CD4-positive, alpha-beta T cell (primary cell): ENCODE data around the gene BICDL1. TPM values are rescaled to one million over a fixed set of nuclear protein-coding genes. Genes with fewer than 3 reads are reported as not detected.

Experiments
- ATAC-seq: fragments of 200-7000 bp; cut with Tn5 transposase; one replicate; pipeline ENCODE4 v1.10.0; 2022; ENCODE audit warnings: mild to moderate bottlenecking; ENCODE audit not compliant: poor library complexity
- CTCF ChIA-PET: fragments of 350-600 bp; sonication (Branson Sonifier 250); formaldehyde crosslinking; loops from one replicate; lab custom pipeline; 2021; ENCODE audit warnings: antibody characterized with exemption, inconsistent platforms; lab: Charles Lee
- POLR2A ChIA-PET: fragments of 350-600 bp; sonication (Branson Sonifier 250); formaldehyde crosslinking; loops from one replicate; lab custom pipeline; 2021; ENCODE audit warnings: antibody characterized with exemption, inconsistent platforms; lab: Charles Lee
- DNase-seq, 14 experiments: peaks; one replicate each; pipeline ENCODE4 v3.0.0-alpha.2; 2013 to 2020; ENCODE audit warnings: mixed read lengths in 2 of 14
- H3K27ac ChIP-seq, 2 donors: one replicate each; pipeline versions ENCODE4 v1.5.1 to v1.7.0; 2013; ENCODE audit warnings: low read length in 2 of 2, low read depth in 1 of 2, mild to moderate bottlenecking in 1 of 2
- H3K27me3 ChIP-seq, 2 experiments: 1 replicate in 1 of 2; 2 replicates in 1 of 2; pipeline versions ENCODE4 v1.6.1 to v1.7.0; 2013; ENCODE audit warnings: low read length in 2 of 2, control low read depth in 1 of 2, mild to moderate bottlenecking in 1 of 2, moderate library complexity in 1 of 2; ENCODE audit not compliant: insufficient read depth in 2 of 2, control insufficient read depth in 1 of 2
- H3K36me3 ChIP-seq: one replicate; pipeline ENCODE4 v1.6.1; 2013; ENCODE audit warnings: low read length, control low read depth; ENCODE audit not compliant: insufficient read depth
- H3K4me1 ChIP-seq: one replicate; pipeline ENCODE4 v1.6.1; 2013; ENCODE audit warnings: low read length, control low read depth; ENCODE audit not compliant: insufficient read depth
- H3K4me3 ChIP-seq: one replicate; pipeline ENCODE4 v1.5.1; 2013; ENCODE audit warnings: mild to moderate bottlenecking, low read length, moderate library complexity
- H3K9me3 ChIP-seq, 2 experiments: 1 replicate in 1 of 2; 2 replicates in 1 of 2; pipeline versions ENCODE4 v1.6.1 to v1.7.0; 2013; ENCODE audit warnings: low read length in 2 of 2, mild to moderate bottlenecking in 2 of 2, control low read depth in 1 of 2, moderate library complexity in 1 of 2; ENCODE audit not compliant: control insufficient read depth in 1 of 2, insufficient read depth in 1 of 2
- H3K27ac Mint-ChIP-seq: one replicate; pipeline ENCODE4 v1.8.0; 2020; ENCODE audit warnings: mixed read lengths
- H3K27me3 Mint-ChIP-seq: one replicate; pipeline ENCODE4 v1.8.0; 2021; ENCODE audit warnings: mixed read lengths
- H3K36me3 Mint-ChIP-seq: one replicate; pipeline ENCODE4 v1.8.0; 2021; ENCODE audit warnings: low read depth, mixed read lengths
- H3K4me1 Mint-ChIP-seq: one replicate; pipeline ENCODE4 v1.8.0; 2021; ENCODE audit warnings: low read depth, mixed read lengths
- H3K4me3 Mint-ChIP-seq: one replicate; pipeline ENCODE4 v1.8.0; 2020; ENCODE audit warnings: mild to moderate bottlenecking, mixed read lengths
- H3K9me3 Mint-ChIP-seq: one replicate; pipeline ENCODE4 v1.8.0; 2020; ENCODE audit warnings: mixed read lengths
- intact Hi-C, 2 experiments: fragments of 100-400 bp; cut with DNase I in 1 of 2; cut with micrococcal nuclease in 1 of 2; formaldehyde crosslinking; loops; one replicate each; pipeline versions ENCODE4 v1.15.1 to v1.9.0; 2023 to 2025; cut with DNase I, micrococcal nuclease
- total RNA-seq, 174 experiments: library from RNA in 2 of 174; stranded (reverse) in 2 of 174; gene quantifications; one replicate each; pipeline ENCODE4 v1.2.3 and lab custom pipeline; 2021 to 2026
- TF ChIP-seq, protein P1 (sequence below): fragments of 200-600 bp; IDR thresholded peaks from one replicate; pipeline ENCODE4 v1.8.0; 2022; ENCODE audit warnings: antibody characterized with exemption, mild to moderate bottlenecking

Gene BICDL1
- total RNA-seq, 2 experiments from 2014 or later, result 143 to 146 TPM

DNA sequence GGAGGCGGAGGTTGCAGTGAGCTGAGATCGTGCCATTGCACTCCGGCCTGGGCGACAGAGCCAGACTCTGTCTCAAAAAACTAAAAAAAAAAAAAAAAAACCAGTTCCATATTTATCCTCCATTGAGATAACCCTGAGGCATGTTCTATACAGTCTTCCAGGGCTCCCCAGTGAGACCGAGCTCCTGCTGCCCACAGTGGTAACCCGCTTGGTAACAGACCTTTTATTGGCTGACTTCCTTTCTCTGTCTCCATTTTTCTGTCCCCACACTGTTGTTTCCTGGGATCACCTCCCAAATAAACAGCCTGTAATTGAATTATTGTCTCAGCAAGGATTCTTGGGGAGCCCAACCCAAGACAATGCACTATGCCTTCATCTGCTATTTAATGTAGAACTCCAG is 42.8 kb upstream of the BICDL1 start:
- Mint-ChIP-seq H3K9me3 (no peaks in the 10 kb centered on the region), H3K27ac (no peak overlapping the region), H3K4me1 (no peaks in the 10 kb centered on the region), H3K27me3 (no peaks in the 10 kb centered on the region), H3K36me3 (no peaks in the 10 kb centered on the region), H3K4me3 (no peak overlapping the region)
- Histone ChIP-seq H3K36me3 (no peaks in the 10 kb centered on the region), H3K4me1 (no peaks in the 10 kb centered on the region), H3K27me3 (no peaks in the 10 kb centered on the region), H3K4me3 (no peak overlapping the region), H3K27ac (no peak overlapping the region), H3K9me3 (no peaks in the 10 kb centered on the region)
- ChIA-PET CTCF (no interaction called here), POLR2A (no interaction called here)
- TF ChIP-seq, protein P1, sequence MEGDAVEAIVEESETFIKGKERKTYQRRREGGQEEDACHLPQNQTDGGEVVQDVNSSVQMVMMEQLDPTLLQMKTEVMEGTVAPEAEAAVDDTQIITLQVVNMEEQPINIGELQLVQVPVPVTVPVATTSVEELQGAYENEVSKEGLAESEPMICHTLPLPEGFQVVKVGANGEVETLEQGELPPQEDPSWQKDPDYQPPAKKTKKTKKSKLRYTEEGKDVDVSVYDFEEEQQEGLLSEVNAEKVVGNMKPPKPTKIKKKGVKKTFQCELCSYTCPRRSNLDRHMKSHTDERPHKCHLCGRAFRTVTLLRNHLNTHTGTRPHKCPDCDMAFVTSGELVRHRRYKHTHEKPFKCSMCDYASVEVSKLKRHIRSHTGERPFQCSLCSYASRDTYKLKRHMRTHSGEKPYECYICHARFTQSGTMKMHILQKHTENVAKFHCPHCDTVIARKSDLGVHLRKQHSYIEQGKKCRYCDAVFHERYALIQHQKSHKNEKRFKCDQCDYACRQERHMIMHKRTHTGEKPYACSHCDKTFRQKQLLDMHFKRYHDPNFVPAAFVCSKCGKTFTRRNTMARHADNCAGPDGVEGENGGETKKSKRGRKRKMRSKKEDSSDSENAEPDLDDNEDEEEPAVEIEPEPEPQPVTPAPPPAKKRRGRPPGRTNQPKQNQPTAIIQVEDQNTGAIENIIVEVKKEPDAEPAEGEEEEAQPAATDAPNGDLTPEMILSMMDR, result no peak
- no peak for ATAC-seq
- intact Hi-C loops, result no loop called here
- no peak for DNase-seq

DNA sequence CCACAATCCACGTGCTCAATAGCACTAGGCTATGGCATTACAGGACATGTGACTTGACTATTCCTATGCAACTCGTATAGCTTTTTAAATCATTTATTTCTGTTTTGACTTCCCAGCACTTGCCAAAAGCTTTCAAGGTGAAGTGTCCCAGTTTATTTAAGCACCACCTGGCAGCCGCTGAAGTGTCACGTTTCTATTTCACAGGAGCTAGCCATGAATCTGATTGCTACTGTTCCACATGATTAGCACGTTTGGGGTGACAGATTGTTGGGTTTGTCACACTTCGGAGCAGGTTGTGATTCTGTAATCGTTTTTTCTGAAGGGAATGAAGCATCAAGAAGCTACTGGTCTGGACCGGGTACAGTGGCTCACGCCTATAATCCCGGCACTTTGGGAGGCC is 39.9 kb upstream of the BICDL1 start:
- intact Hi-C loops, result no loop called here
- TF ChIP-seq, protein P1, result no peak
- Mint-ChIP-seq H3K4me3 (no peak overlapping the region), H3K36me3 (no peaks in the 10 kb centered on the region), H3K9me3 (no peaks in the 10 kb centered on the region), H3K27ac (no peak overlapping the region), H3K27me3 (no peaks in the 10 kb centered on the region), H3K4me1 (no peaks in the 10 kb centered on the region)
- Histone ChIP-seq H3K9me3 (no peaks in the 10 kb centered on the region), H3K27ac (no peak overlapping the region), H3K36me3 (no peaks in the 10 kb centered on the region), H3K4me1 (no peaks in the 10 kb centered on the region), H3K27me3 (no peaks in the 10 kb centered on the region), H3K4me3 (no peak overlapping the region)
- ATAC-seq (no peak), DNase-seq (no peak)
- ChIA-PET CTCF (interaction anchor here (0.8 to 1.0 kb wide), 2 partner anchors 14 to 138 kb away, joined by 3 read pairs; no protein-coding TSS in a partner anchor), POLR2A (no interaction called here)

DNA sequence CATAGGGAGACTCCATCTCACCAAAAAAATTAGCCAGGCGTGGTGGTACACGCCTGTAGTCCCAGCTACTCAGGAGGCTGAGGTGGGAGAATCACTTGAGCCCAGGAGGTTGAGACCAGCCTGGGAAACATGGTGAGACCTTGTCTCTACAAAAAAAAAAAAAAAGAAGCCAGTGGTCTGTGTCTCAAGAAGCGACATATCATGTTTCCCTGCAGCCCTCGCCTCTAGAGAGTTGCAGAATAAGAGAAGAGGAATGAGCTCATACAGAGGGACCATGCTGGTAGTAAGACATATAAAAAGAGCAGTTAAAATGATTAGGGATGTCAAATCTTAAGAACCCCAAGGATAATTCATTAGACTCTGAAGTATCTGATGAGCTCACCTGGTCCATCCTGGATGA is 39.4 kb upstream of the BICDL1 start:
- H3K27ac ChIP-seq, result no peak overlapping the region
- TF ChIP-seq, protein P1, result no peak
- H3K27ac Mint-ChIP-seq, result no peak overlapping the region
- ATAC-seq (no peak), DNase-seq (no peak)
- no peak overlapping the region for H3K4me3 ChIP-seq
- no peaks in the 10 kb centered on the region for H3K27me3 Mint-ChIP-seq
- H3K4me1 ChIP-seq, result no peaks in the 10 kb centered on the region
- ChIA-PET POLR2A (no interaction called here), CTCF (interaction anchor here (0.8 to 1.0 kb wide), 2 partner anchors 14 to 138 kb away, joined by 3 read pairs; no protein-coding TSS in a partner anchor)
- no peak overlapping the region for H3K4me3 Mint-ChIP-seq
- no peaks in the 10 kb centered on the region for H3K9me3 ChIP-seq
- no peaks in the 10 kb centered on the region for H3K36me3 ChIP-seq
- no peaks in the 10 kb centered on the region for H3K36me3 Mint-ChIP-seq
- intact Hi-C loops, result no loop called here
- H3K27me3 ChIP-seq, result no peaks in the 10 kb centered on the region
- no peaks in the 10 kb centered on the region for H3K9me3 Mint-ChIP-seq
- H3K4me1 Mint-ChIP-seq, result no peaks in the 10 kb centered on the region
